ENCODE data around the gene UBE2R2. TPM values are rescaled to one million over a fixed set of nuclear protein-coding genes. Genes with fewer than 3 reads are reported as not detected.

Gene UBE2R2
- total and polyA plus RNA-seq, 2 of the 8 experiments (the other 6 are each of a cell fraction or from before 2014, with no cell fraction given): 19.4 to 42.1 TPM

- no peak overlapping the region for H2BK15ac ChIP-seq (ENCODE audit: low read length)
- DNase-seq (ENCODE audit: low read depth in 1 of 2, low spot score in 2 of 2) (no peak), FAIRE-seq (no peak)
- H3K4me2 ChIP-seq (ENCODE audit: insufficient read depth in 1 of 2, low read depth in 2 of 2, low read length in 2 of 2): no peak overlapping the region
- no peak overlapping the region for H2AFZ ChIP-seq (ENCODE audit: low read length)
- ChIA-PET POLR2A (ENCODE audit: partially characterized antibody) (interaction anchor here (1.4 kb wide), 1 partner anchor 146 kb away, joined by 3 read pairs; no protein-coding TSS in a partner anchor), CTCF (ENCODE audit: partially characterized antibody) (interaction anchor here (1.0 to 2.1 kb wide), 3 partner anchors 10 to 146 kb away, joined by 3 to 7 read pairs (median 5); no protein-coding TSS in a partner anchor)
- H2BK12ac ChIP-seq (ENCODE audit: low read depth, low read length): no peak overlapping the region
- no peak for TF ChIP-seq KDM5A (IDR thresholded peaks at IDR 0.05; ENCODE audit: low read length)
- TF ChIP-seq CBX5 (IDR thresholded peaks at IDR 0.05; ENCODE audit: low read depth, low read length): no peak
- TF ChIP-seq JUN (IDR thresholded peaks at IDR 0.05; ENCODE audit: low read depth, low read length): no peak
- no peak for TF ChIP-seq PHF8 (conservative IDR thresholded peaks at IDR 0.05; ENCODE audit: low read depth, low read length)
- no peaks in the 10 kb centered on the region for H3K79me1 ChIP-seq (ENCODE audit: low read depth, low read length)
- no peak overlapping the region for H3K56ac ChIP-seq (replicated peaks; ENCODE audit: insufficient read length, low read depth, low read length)
- H3K79me2 ChIP-seq (ENCODE audit: control insufficient read depth in 1 of 2, insufficient read depth in 2 of 2, low read length in 2 of 2): no peaks in the 10 kb centered on the region; a peak in 1 of 4 replicates
- H4K5ac ChIP-seq (ENCODE audit: insufficient read length, low read depth, low read length): no peak overlapping the region
- H2BK120ac ChIP-seq (replicated peaks; ENCODE audit: low read depth, low read length): no peak overlapping the region
- no peak overlapping the region for H2AK5ac ChIP-seq (ENCODE audit: low read depth, low read length)
- no peaks in the 10 kb centered on the region for H3K27me3 ChIP-seq (replicated peaks in 1 of 4; ENCODE audit: control insufficient read depth in 3 of 4, extremely low read depth in 1 of 4, insufficient read depth in 3 of 4, low read length in 3 of 4)
- H3K9ac ChIP-seq (replicated peaks in 1 of 4; ENCODE audit: extremely low read depth in 1 of 4, low read depth in 3 of 4, low read length in 3 of 4): no peak overlapping the region
- peaks cover 55 to 76% (median 70%) of the 10 kb centered on the region in 4 experiments for H3K36me3 ChIP-seq (ENCODE audit: control insufficient read depth in 2 of 4, insufficient read depth in 4 of 4, low read length in 3 of 4)
- 97% methylated on average over 14 of the region's 15 CpGs; no CpG with 5 or more reads in 1 of the 2 experiments for WGBS, 2 experiments (ENCODE audit: extremely low coverage in 1 of 2, insufficient coverage in 1 of 2, insufficient read length in 1 of 2, insufficient replicate concordance in 2 of 2, low coverage in 1 of 2, low lambda C conversion rate in 2 of 2, missing lambda C conversion rate in 1 of 2)
- H4K8ac ChIP-seq (ENCODE audit: extremely low read depth, insufficient read depth, low read length): no peak overlapping the region
- H3K23ac ChIP-seq (ENCODE audit: insufficient read length): no peak overlapping the region
- no peak overlapping the region for H3K18ac ChIP-seq (ENCODE audit: extremely low read depth, low read length)
- peaks cover 0 to 2% (median 0%) of the 10 kb centered on the region in 4 experiments; a peak in 1 of 7 replicates for H3K4me1 ChIP-seq (replicated peaks in 1 of 4; ENCODE audit: control insufficient read depth in 3 of 4, insufficient read depth in 4 of 4, low read length in 3 of 4)
- no peak overlapping the region for H3K27ac ChIP-seq (ENCODE audit: low read depth, low read length)
- H2BK20ac ChIP-seq (ENCODE audit: low read length): no peak overlapping the region
- H3K4me3 ChIP-seq (ENCODE audit: extremely low read depth in 1 of 4, insufficient read depth in 2 of 4, low read depth in 3 of 4, low read length in 4 of 4): no peak overlapping the region
- no peaks in the 10 kb centered on the region for H3K9me3 ChIP-seq (ENCODE audit: insufficient read depth in 2 of 2, low read depth in 1 of 2, low read length in 1 of 2)
- H4K91ac ChIP-seq (replicated peaks; ENCODE audit: insufficient read length, low read length): no peak overlapping the region
- H3K4ac ChIP-seq (replicated peaks; ENCODE audit: insufficient read length, low read depth, low read length): no peak overlapping the region
- H4K20me1 ChIP-seq (replicated peaks in 1 of 2; ENCODE audit: control insufficient read depth in 1 of 2, insufficient read depth in 2 of 2, low read length in 2 of 2): peaks cover 4 to 7% of the 10 kb centered on the region in 2 experiments
- no peaks in the 10 kb centered on the region for H3K23me2 ChIP-seq (ENCODE audit: low read depth, low read length)
- no peak overlapping the region for H2BK5ac ChIP-seq (ENCODE audit: low read depth, low read length)
- no peak overlapping the region for H3K14ac ChIP-seq (ENCODE audit: insufficient read length)
Observed at GRCh38 chr9:33927694-33928093, 110.7 kb downstream of the UBE2R2 start.
